HG02852 (cell line): ENCODE measurements around the gene WDFY1.
A peak's percentile ranks its signal among the peaks of the same experiment; 100 is the strongest.

ENCODE experiments used
- ATAC-seq: cut with Tn5 transposase; IDR thresholded peaks from one replicate; pipeline ENCODE4 v1.9.1; 2021; ENCODE audit warnings: mild to moderate bottlenecking, moderate library complexity; ENCODE audit not compliant: unreplicated experiment

The WDFY1 gene

GRCh38 chr2:223944703-223945531, at the start of gene WDFY1:
Gene WDFY1, minus strand, starts transcription at chr2:223945335. Its CDS starts 51 bp downstream, at chr2:223945284.
- peak; percentile 75 for ATAC-seq

- ATAC-seq, result no peak
Observed at GRCh38 chr2:223994562-223995162, 49.5 kb upstream of the WDFY1 start.

GRCh38 chr2:223993634-223994232, 48.6 kb upstream of the WDFY1 start:
- ATAC-seq, result peak; percentile 75

GRCh38 chr2:223991611-223992010, 46.5 kb upstream of the WDFY1 start:
- no peak for ATAC-seq

GRCh38 chr2:223989856-223990232, 44.7 kb upstream of the WDFY1 start:
- no peak for ATAC-seq

GRCh38 chr2:223989206-223989855, 44.2 kb upstream of the WDFY1 start:
- no peak for ATAC-seq

GRCh38 chr2:223981241-223981640, 36.1 kb upstream of the WDFY1 start:
- ATAC-seq, result no peak

GRCh38 chr2:223980803-223981202, 35.7 kb upstream of the WDFY1 start:
- ATAC-seq, result no peak

- ATAC-seq, result no peak
Observed at GRCh38 chr2:223980397-223980735, 35.2 kb upstream of the WDFY1 start.

GRCh38 chr2:223979730-223980396, 34.7 kb upstream of the WDFY1 start:
- no peak for ATAC-seq

GRCh38 chr2:223978451-223978850, 33.3 kb upstream of the WDFY1 start:
- no peak for ATAC-seq

GRCh38 chr2:223976635-223977226, 31.6 kb upstream of the WDFY1 start:
- ATAC-seq, result no peak

GRCh38 chr2:223973606-223974005, 28.5 kb upstream of the WDFY1 start:
- ATAC-seq, result no peak

GRCh38 chr2:223972656-223973102, 27.5 kb upstream of the WDFY1 start:
- ATAC-seq, result no peak

GRCh38 chr2:223971731-223972130, 26.6 kb upstream of the WDFY1 start:
- no peak for ATAC-seq

- ATAC-seq, result no peak
Observed at GRCh38 chr2:223970343-223971128, 25.4 kb upstream of the WDFY1 start.

- no peak for ATAC-seq
Observed at GRCh38 chr2:223969856-223970255, 24.7 kb upstream of the WDFY1 start.

GRCh38 chr2:223969315-223969714, 24.2 kb upstream of the WDFY1 start:
- ATAC-seq, result no peak

GRCh38 chr2:223967981-223968380, 22.8 kb upstream of the WDFY1 start:
- ATAC-seq, result no peak

- no peak for ATAC-seq
Observed at GRCh38 chr2:223959688-223960087, 14.6 kb upstream of the WDFY1 start.
